MM.1S (cell line): ENCODE data around the gene GLB1L2.

Source experiments
- DNase-seq: peaks from one replicate; pipeline ENCODE4 v3.0.0-alpha.2; 2015
- H2AFZ ChIP-seq: fragments of 300-600 bp; sonication (generic); 2 replicates; pipeline ENCODE4 v1.6.0; 2016; ENCODE audit warnings: antibody characterized with exemption, low read length
- H3F3A ChIP-seq: fragments of 300-600 bp; sonication (generic); 2 replicates; pipeline ENCODE4 v1.6.1; 2016; ENCODE audit warnings: mild to moderate bottlenecking, antibody characterized with exemption, low read length, moderate library complexity, mixed read lengths; ENCODE audit not compliant: insufficient read depth
- H3K27ac ChIP-seq: fragments of 300-600 bp; sonication (generic); 2 replicates; pipeline ENCODE4 v1.5.1; 2016; ENCODE audit warnings: mild to moderate bottlenecking, low read length
- H3K27me3 ChIP-seq: fragments of 300-600 bp; sonication (generic); replicated peaks from 2 replicates; pipeline ENCODE4 v1.6.0; 2016; ENCODE audit warnings: low read length; ENCODE audit not compliant: insufficient read depth
- H3K36me3 ChIP-seq: fragments of 300-600 bp; sonication (generic); replicated peaks from 2 replicates; pipeline ENCODE4 v1.6.1; 2016; ENCODE audit warnings: mild to moderate bottlenecking, low read length, mixed read lengths; ENCODE audit not compliant: insufficient read depth
- H3K4me1 ChIP-seq: fragments of 300-600 bp; sonication (generic); 2 replicates; pipeline ENCODE4 v1.6.1; 2016; ENCODE audit warnings: low read length, mixed read lengths
- H3K4me2 ChIP-seq: fragments of 300-600 bp; sonication (generic); 2 replicates; pipeline ENCODE4 v1.6.0; 2016; ENCODE audit warnings: low read depth, low read length
- H3K4me3 ChIP-seq: fragments of 300-600 bp; sonication (generic); 2 replicates; pipeline ENCODE4 v1.5.1; 2016; ENCODE audit warnings: low read length, mixed read lengths
- H3K79me2 ChIP-seq: fragments of 300-600 bp; sonication (generic); 2 replicates; pipeline ENCODE4 v1.6.1; 2016; ENCODE audit warnings: mixed run types, low read length, mixed read lengths
- H3K9ac ChIP-seq: fragments of 300-600 bp; sonication (generic); 2 replicates; pipeline ENCODE4 v1.6.1; 2016; ENCODE audit warnings: low read length, mixed read lengths
- H3K9me2 ChIP-seq: fragments of 300-600 bp; sonication (generic); replicated peaks from 2 replicates; pipeline ENCODE4 v1.6.1; 2016; ENCODE audit warnings: mild to moderate bottlenecking, low read length, mixed read lengths; ENCODE audit not compliant: insufficient read depth
- H3K9me3 ChIP-seq: fragments of 300-600 bp; sonication (generic); replicated peaks from 2 replicates; pipeline ENCODE4 v1.6.1; 2016; ENCODE audit warnings: mild to moderate bottlenecking, low read length, mixed read lengths; ENCODE audit not compliant: insufficient read depth
- H4K20me1 ChIP-seq: fragments of 300-600 bp; sonication (generic); 2 replicates; pipeline ENCODE4 v1.6.1; 2016; ENCODE audit warnings: mild to moderate bottlenecking, low read length, moderate library complexity, mixed read lengths; ENCODE audit not compliant: insufficient read depth
- CTCF ChIP-seq: fragments of 300-600 bp; sonication (generic); IDR thresholded peaks from 2 replicates; pipeline ENCODE4 v1.5.1; 2016; ENCODE audit warnings: antibody characterized with exemption, low read length, mixed read lengths
- EZH2 ChIP-seq: fragments of 300-600 bp; sonication (generic); optimal IDR thresholded peaks from 2 replicates; pipeline ENCODE3; 2017; ENCODE audit warnings: low read depth, mild to moderate bottlenecking, antibody characterized with exemption, low read length, mixed read lengths
- EZH2phosphoT487 ChIP-seq: fragments of 300-600 bp; sonication (generic); IDR thresholded peaks from 2 replicates; pipeline ENCODE4 v1.6.1; 2018; ENCODE audit warnings: antibody characterized with exemption, low read length

Gene GLB1L2

GRCh38 chr11:134395002-134395401 is 63.2 kb downstream of the GLB1L2 start:
- TF ChIP-seq EZH2 = no peak
- TF ChIP-seq CTCF = no peak
- no peak for TF ChIP-seq EZH2phosphoT487
- no peak overlapping the region for H3K27ac ChIP-seq

GRCh38 chr11:134397304-134398078 is 65.7 kb downstream of the GLB1L2 start:
- Histone ChIP-seq H3K27me3 (no peaks in the 10 kb centered on the region), H3K27ac (no peak overlapping the region)

More at GRCh38 chr11:134395002-134395401, 63.2 kb downstream of the GLB1L2 start:
- Histone ChIP-seq H3K9ac (no peak overlapping the region), H3F3A (no peaks in the 10 kb centered on the region), H3K4me1 (no peaks in the 10 kb centered on the region), H3K9me2 (no peaks in the 10 kb centered on the region), H3K4me2 (no peak overlapping the region), H3K36me3 (no peaks in the 10 kb centered on the region), H3K79me2 (no peaks in the 10 kb centered on the region), H3K9me3 (no peaks in the 10 kb centered on the region), H3K27me3 (no peaks in the 10 kb centered on the region), H2AFZ (no peak overlapping the region), H4K20me1 (no peaks in the 10 kb centered on the region), H3K4me3 (no peak overlapping the region)
- DNase-seq = no peak

GRCh38 chr11:134398079-134398444 is 66.3 kb downstream of the GLB1L2 start:
- no peaks in the 10 kb centered on the region for H3K36me3 ChIP-seq
- H3K4me2 ChIP-seq = no peak overlapping the region
- H3K4me3 ChIP-seq = no peak overlapping the region
- H3K9ac ChIP-seq = no peak overlapping the region
- H3K27ac ChIP-seq = no peak overlapping the region
- no peak overlapping the region for H2AFZ ChIP-seq
- H3K4me1 ChIP-seq = no peaks in the 10 kb centered on the region
- H3K9me2 ChIP-seq = no peaks in the 10 kb centered on the region
- no peak for TF ChIP-seq EZH2
- no peak for TF ChIP-seq CTCF
- no peak for TF ChIP-seq EZH2phosphoT487
- no peaks in the 10 kb centered on the region for H4K20me1 ChIP-seq
- no peak for DNase-seq
- H3K27me3 ChIP-seq = no peaks in the 10 kb centered on the region
- no peaks in the 10 kb centered on the region for H3K79me2 ChIP-seq
- no peaks in the 10 kb centered on the region for H3F3A ChIP-seq
- no peaks in the 10 kb centered on the region for H3K9me3 ChIP-seq

More at GRCh38 chr11:134397304-134398078, 65.7 kb downstream of the GLB1L2 start:
- no peak overlapping the region for H3K4me2 ChIP-seq
- H3K4me1 ChIP-seq = no peaks in the 10 kb centered on the region
- H3K9ac ChIP-seq = no peak overlapping the region
- H3K9me3 ChIP-seq = no peaks in the 10 kb centered on the region
- DNase-seq = no peak
- TF ChIP-seq EZH2 (no peak), CTCF (no peak)
- H3K4me3 ChIP-seq = no peak overlapping the region
- no peaks in the 10 kb centered on the region for H4K20me1 ChIP-seq
- no peaks in the 10 kb centered on the region for H3F3A ChIP-seq
- no peaks in the 10 kb centered on the region for H3K79me2 ChIP-seq
- no peaks in the 10 kb centered on the region for H3K9me2 ChIP-seq
- H2AFZ ChIP-seq = no peak overlapping the region
- no peaks in the 10 kb centered on the region for H3K36me3 ChIP-seq
